ENCODE data around the gene SCN4B. TPM values are rescaled to one million over a fixed set of nuclear protein-coding genes. Genes with fewer than 3 reads are reported as not detected.

SCN4B gene
- total and polyA plus RNA-seq, 2 of the 8 experiments (the other 6 are each of a cell fraction or from before 2014, with no cell fraction given): 2.8 to 4.9 TPM

GRCh38 chr11:118106789-118107335, 45.8 kb downstream of the SCN4B start (continued):
- TF ChIP-seq CHD7 (IDR thresholded peaks at IDR 0.05; ENCODE audit: insufficient replicate concordance, low read length): no peak
- TF ChIP-seq KDM4A (IDR thresholded peaks at IDR 0.05; ENCODE audit: low read depth, low read length, severe bottlenecking): no peak
- no peak for TF ChIP-seq CREB1 (IDR thresholded peaks at IDR 0.05)
- TF ChIP-seq EP300 (IDR thresholded peaks at IDR 0.05; ENCODE audit: borderline replicate concordance in 1 of 2, low read depth in 2 of 2, low read length in 2 of 2): no peak
- TF ChIP-seq EZH2 (IDR thresholded peaks at IDR 0.05; ENCODE audit: low read depth, low read length, severe bottlenecking): no peak
- no peak for TF ChIP-seq CBX5 (IDR thresholded peaks at IDR 0.05; ENCODE audit: low read depth, low read length)
- TF ChIP-seq USF2 (IDR thresholded peaks at IDR 0.05; ENCODE audit: low read length): no peak
- TF ChIP-seq POLR2AphosphoS5 (IDR thresholded peaks at IDR 0.05; ENCODE audit: low read depth, low read length): no peak
- no peak for TF ChIP-seq BRCA1 (IDR thresholded peaks at IDR 0.05; ENCODE audit: low read depth, low read length)
- TF ChIP-seq SP1 (IDR thresholded peaks at IDR 0.05; ENCODE audit: low read depth, low read length): no peak
- no peak for TF ChIP-seq YY1 (IDR thresholded peaks at IDR 0.05; ENCODE audit: low read depth, low read length)

All from H1 (cell line).